ENCODE measurements around the gene ANKS1B. TPM values are rescaled to one million over a fixed set of nuclear protein-coding genes. Genes with fewer than 3 reads are reported as not detected.

The ANKS1B gene
- total RNA-seq, 1 experiment from 2014 or later: 0.54 TPM

GRCh38 chr12:98873776-98874175, 1111.0 kb downstream of the ANKS1B start:
- DNase-seq (ENCODE audit: low read depth, low spot score): no peak
- Histone ChIP-seq H3K4me3 (replicated peaks in 1 of 2; ENCODE audit: low read depth in 1 of 2, low read length in 2 of 2) (no peak overlapping the region), H3K4me1 (ENCODE audit: control insufficient read depth in 1 of 2, insufficient read depth in 2 of 2, low read length in 2 of 2) (no peaks in the 10 kb centered on the region), H3K9me2 (ENCODE audit: insufficient read depth) (no peaks in the 10 kb centered on the region), H3K79me2 (ENCODE audit: insufficient read depth, low read length) (no peaks in the 10 kb centered on the region), H3K36me3 (ENCODE audit: control insufficient read depth in 1 of 2, insufficient read depth in 2 of 2, low read length in 2 of 2) (no peaks in the 10 kb centered on the region), H3K4me2 (ENCODE audit: low read length) (no peak overlapping the region), H3K9me3 (ENCODE audit: control insufficient read depth in 1 of 2, insufficient read depth in 1 of 2, low read depth in 1 of 2, low read length in 2 of 2) (no peaks in the 10 kb centered on the region), H3K27me3 (ENCODE audit: insufficient read depth, low read length) (peaks cover 71% of the 10 kb centered on the region), H3K9ac (ENCODE audit: low read length) (no peak overlapping the region), H4K20me1 (ENCODE audit: insufficient read depth) (no peaks in the 10 kb centered on the region), H2AFZ (ENCODE audit: low read depth, low read length, poor library complexity, severe bottlenecking) (no peak overlapping the region), H3K27ac (ENCODE audit: low read depth, low read length) (no peak overlapping the region)
- POLR2A ChIA-PET: no interaction called here
- BruUV-seq (replicated peaks): no TSS peak
- RAD21 ChIA-PET (ENCODE audit: low non-redundant PET in 1 of 2, low total read pairs in 2 of 2, uncharacterized antibody in 2 of 2, unreplicated experiment in 2 of 2): no interaction called here
- CTCF ChIA-PET: no interaction called here
- intact Hi-C loops (cut with micrococcal nuclease): no loop called here
- ATAC-seq: no peak
- TF ChIP-seq POLR2A (IDR thresholded peaks at IDR 0.05; ENCODE audit: borderline replicate concordance, extremely low read depth, insufficient read depth, insufficient read length): no peak
- TF ChIP-seq ZBTB33 (IDR thresholded peaks at IDR 0.05; ENCODE audit: extremely low read depth, insufficient replicate concordance, low read length): no peak
- TF ChIP-seq CEBPB (IDR thresholded peaks at IDR 0.05; ENCODE audit: low read depth): no peak
- TF ChIP-seq SP1 (IDR thresholded peaks at IDR 0.05; ENCODE audit: low read depth): no peak
- TF ChIP-seq POLR2AphosphoS5 (IDR thresholded peaks at IDR 0.05; ENCODE audit: low read depth, low read length): no peak
- no peak for TF ChIP-seq EZH2phosphoT487 (IDR thresholded peaks at IDR 0.05; ENCODE audit: borderline replicate concordance)
- no peak for TF ChIP-seq MAX (IDR thresholded peaks at IDR 0.05)
- TF ChIP-seq CBX3 (IDR thresholded peaks at IDR 0.05; ENCODE audit: low read depth): no peak
- no peak for TF ChIP-seq JUND (IDR thresholded peaks at IDR 0.05)
- TF ChIP-seq CTCF (IDR thresholded peaks at IDR 0.05 in 2 of 3, conservative IDR thresholded peaks at IDR 0.05 in 1 of 3; ENCODE audit: borderline replicate concordance in 1 of 3, insufficient read depth in 1 of 3, low read depth in 2 of 3, low read length in 2 of 3): no peak
- no peak for TF ChIP-seq ZNF274 (IDR thresholded peaks at IDR 0.05; ENCODE audit: low read depth, low read length)
- TF ChIP-seq ATF3 (IDR thresholded peaks at IDR 0.05): no peak
- no peak for TF ChIP-seq EZH2 (IDR thresholded peaks at IDR 0.05)
- TF ChIP-seq SRF (IDR thresholded peaks at IDR 0.05; ENCODE audit: low read depth): no peak
- no peak for TF ChIP-seq ELF1 (IDR thresholded peaks at IDR 0.05; ENCODE audit: borderline replicate concordance, low read depth)
- no peak for TF ChIP-seq TCF7L2 (IDR thresholded peaks at IDR 0.05; ENCODE audit: borderline replicate concordance, extremely low read depth, insufficient read depth, insufficient read length)
- no peak for TF ChIP-seq FOSL1 (IDR thresholded peaks at IDR 0.05; ENCODE audit: low read depth)
- no peak for TF ChIP-seq RAD21 (IDR thresholded peaks at IDR 0.05; ENCODE audit: low read depth)
- no peak for TF ChIP-seq ZFX (IDR thresholded peaks at IDR 0.05)
- TF ChIP-seq EGR1 (IDR thresholded peaks at IDR 0.05; ENCODE audit: low read depth): no peak

All from HCT116 (cell line).